Measurements from ENCODE around the gene STX8.

STX8 gene

GRCh38 chr17:9226130-9226793 is 349.4 kb downstream of the STX8 start:
- no peak for TF ChIP-seq CTCF (conservative IDR thresholded peaks at IDR 0.05; ENCODE audit: low read depth, low read length)
- DNase-seq (ENCODE audit: low read depth): no peak
- no peak overlapping the region for H3K4me3 ChIP-seq (ENCODE audit: low read length)

GRCh38 chr17:9225305-9226101 is 350.1 kb downstream of the STX8 start:
- TF ChIP-seq CTCF (conservative IDR thresholded peaks at IDR 0.05; ENCODE audit: low read depth, low read length): peak; percentile 23
- DNase-seq (ENCODE audit: low read depth): no peak
- no peak overlapping the region for H3K4me3 ChIP-seq (ENCODE audit: low read length)

GRCh38 chr17:9224485-9224884 is 351.1 kb downstream of the STX8 start:
- TF ChIP-seq CTCF (conservative IDR thresholded peaks at IDR 0.05; ENCODE audit: low read depth, low read length): no peak
- no peak for DNase-seq (ENCODE audit: low read depth)
- no peak overlapping the region for H3K4me3 ChIP-seq (ENCODE audit: low read length)

- no peak for DNase-seq (ENCODE audit: low read depth)
- no peak overlapping the region for H3K4me3 ChIP-seq (ENCODE audit: low read length)
- no peak for TF ChIP-seq CTCF (conservative IDR thresholded peaks at IDR 0.05; ENCODE audit: low read depth, low read length)
Measured at GRCh38 chr17:9223531-9223930, 352.1 kb downstream of the STX8 start.

GRCh38 chr17:9221922-9222180 is 353.8 kb downstream of the STX8 start:
- no peak for TF ChIP-seq CTCF (conservative IDR thresholded peaks at IDR 0.05; ENCODE audit: low read depth, low read length)
- H3K4me3 ChIP-seq (ENCODE audit: low read length): no peak overlapping the region
- DNase-seq (ENCODE audit: low read depth): no peak

- no peak for DNase-seq (ENCODE audit: low read depth)
- no peak overlapping the region for H3K4me3 ChIP-seq (ENCODE audit: low read length)
- no peak for TF ChIP-seq CTCF (conservative IDR thresholded peaks at IDR 0.05; ENCODE audit: low read depth, low read length)
Measured at GRCh38 chr17:9221147-9221921, 354.3 kb downstream of the STX8 start.
